ENCODE data around the gene ERCC6L2. TPM values are rescaled to one million over a fixed set of nuclear protein-coding genes. Genes with fewer than 3 reads are reported as not detected.

Gene ERCC6L2
- total and polyA plus RNA-seq, 2 experiments from 2014 or later: 33.5 to 80.6 TPM

DNA sequence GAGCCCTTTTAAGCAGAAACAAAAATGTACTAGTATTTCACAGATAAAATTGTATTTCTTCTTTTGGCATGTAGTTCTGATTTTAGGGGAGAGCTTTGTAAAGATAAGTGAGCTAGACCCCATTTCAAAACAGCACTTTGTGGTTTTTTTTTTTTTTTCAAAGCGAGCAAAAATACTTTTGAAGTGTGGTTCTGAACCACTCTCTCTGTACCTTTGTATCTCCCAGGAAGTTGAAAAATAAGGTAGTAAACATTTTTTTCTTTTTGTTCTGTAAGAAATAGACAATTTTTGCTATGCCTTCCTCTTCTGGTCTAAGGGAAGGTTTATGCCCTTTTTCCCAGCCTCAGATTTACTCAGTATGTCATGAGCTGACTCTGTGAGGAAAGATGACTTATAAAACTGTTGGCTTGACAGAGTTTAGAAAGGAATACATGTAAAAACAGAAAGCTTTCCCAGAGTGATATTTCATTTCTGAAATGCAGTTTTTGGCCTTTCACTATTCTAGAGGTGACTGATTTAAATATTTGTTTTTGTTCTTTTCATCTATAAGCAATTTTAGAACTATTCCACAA, 12.5 kb downstream of the ERCC6L2 start:
- no peak overlapping the region for H3K4me3 Mint-ChIP-seq
- Histone ChIP-seq H3F3A (replicated peaks; ENCODE audit: low read depth) (no peaks in the 10 kb centered on the region), H2AFZ (no peak overlapping the region), H4K20me1 (replicated peaks; ENCODE audit: insufficient read depth) (peaks cover 7% of the 10 kb centered on the region; the same call in 1 of the 2 replicates), H3K79me2 (replicated peaks; ENCODE audit: insufficient read depth) (peaks cover 40% of the 10 kb centered on the region), H3K27me3 (ENCODE audit: insufficient read depth) (no peaks in the 10 kb centered on the region), H3K4me2 (no peak overlapping the region), H3K36me3 (ENCODE audit: insufficient read depth) (0 out of 2 replicates have a peak, but pooled peaks cover 2% of the 10 kb centered on the region), H3K9me2 (ENCODE audit: insufficient read depth) (no peaks in the 10 kb centered on the region), H3K27ac (ENCODE audit: low read depth) (no peak overlapping the region), H3K4me1 (ENCODE audit: insufficient read depth) (no peaks in the 10 kb centered on the region), H3K4me3 (no peak overlapping the region)
- peaks cover 17% of the 10 kb centered on the region; the same call in 2 of the 3 replicates for H3K36me3 Mint-ChIP-seq (ENCODE audit: low read depth)
- no peak for ATAC-seq
- H3K27ac Mint-ChIP-seq: no peak overlapping the region
- DNase-seq (ENCODE audit: low spot score): no peak
- no peaks in the 10 kb centered on the region for H3K4me1 Mint-ChIP-seq
- no peaks in the 10 kb centered on the region for H3K27me3 Mint-ChIP-seq (ENCODE audit: insufficient read depth, low read depth, poor library complexity)
- no peaks in the 10 kb centered on the region; the same call in 2 of the 3 replicates for H3K9me3 Mint-ChIP-seq
- no peak for TF ChIP-seq ZNF331 (CRISPR knock-in tag; IDR thresholded peaks at IDR 0.05; ENCODE audit: low read depth)
- TF ChIP-seq, protein P1, sequence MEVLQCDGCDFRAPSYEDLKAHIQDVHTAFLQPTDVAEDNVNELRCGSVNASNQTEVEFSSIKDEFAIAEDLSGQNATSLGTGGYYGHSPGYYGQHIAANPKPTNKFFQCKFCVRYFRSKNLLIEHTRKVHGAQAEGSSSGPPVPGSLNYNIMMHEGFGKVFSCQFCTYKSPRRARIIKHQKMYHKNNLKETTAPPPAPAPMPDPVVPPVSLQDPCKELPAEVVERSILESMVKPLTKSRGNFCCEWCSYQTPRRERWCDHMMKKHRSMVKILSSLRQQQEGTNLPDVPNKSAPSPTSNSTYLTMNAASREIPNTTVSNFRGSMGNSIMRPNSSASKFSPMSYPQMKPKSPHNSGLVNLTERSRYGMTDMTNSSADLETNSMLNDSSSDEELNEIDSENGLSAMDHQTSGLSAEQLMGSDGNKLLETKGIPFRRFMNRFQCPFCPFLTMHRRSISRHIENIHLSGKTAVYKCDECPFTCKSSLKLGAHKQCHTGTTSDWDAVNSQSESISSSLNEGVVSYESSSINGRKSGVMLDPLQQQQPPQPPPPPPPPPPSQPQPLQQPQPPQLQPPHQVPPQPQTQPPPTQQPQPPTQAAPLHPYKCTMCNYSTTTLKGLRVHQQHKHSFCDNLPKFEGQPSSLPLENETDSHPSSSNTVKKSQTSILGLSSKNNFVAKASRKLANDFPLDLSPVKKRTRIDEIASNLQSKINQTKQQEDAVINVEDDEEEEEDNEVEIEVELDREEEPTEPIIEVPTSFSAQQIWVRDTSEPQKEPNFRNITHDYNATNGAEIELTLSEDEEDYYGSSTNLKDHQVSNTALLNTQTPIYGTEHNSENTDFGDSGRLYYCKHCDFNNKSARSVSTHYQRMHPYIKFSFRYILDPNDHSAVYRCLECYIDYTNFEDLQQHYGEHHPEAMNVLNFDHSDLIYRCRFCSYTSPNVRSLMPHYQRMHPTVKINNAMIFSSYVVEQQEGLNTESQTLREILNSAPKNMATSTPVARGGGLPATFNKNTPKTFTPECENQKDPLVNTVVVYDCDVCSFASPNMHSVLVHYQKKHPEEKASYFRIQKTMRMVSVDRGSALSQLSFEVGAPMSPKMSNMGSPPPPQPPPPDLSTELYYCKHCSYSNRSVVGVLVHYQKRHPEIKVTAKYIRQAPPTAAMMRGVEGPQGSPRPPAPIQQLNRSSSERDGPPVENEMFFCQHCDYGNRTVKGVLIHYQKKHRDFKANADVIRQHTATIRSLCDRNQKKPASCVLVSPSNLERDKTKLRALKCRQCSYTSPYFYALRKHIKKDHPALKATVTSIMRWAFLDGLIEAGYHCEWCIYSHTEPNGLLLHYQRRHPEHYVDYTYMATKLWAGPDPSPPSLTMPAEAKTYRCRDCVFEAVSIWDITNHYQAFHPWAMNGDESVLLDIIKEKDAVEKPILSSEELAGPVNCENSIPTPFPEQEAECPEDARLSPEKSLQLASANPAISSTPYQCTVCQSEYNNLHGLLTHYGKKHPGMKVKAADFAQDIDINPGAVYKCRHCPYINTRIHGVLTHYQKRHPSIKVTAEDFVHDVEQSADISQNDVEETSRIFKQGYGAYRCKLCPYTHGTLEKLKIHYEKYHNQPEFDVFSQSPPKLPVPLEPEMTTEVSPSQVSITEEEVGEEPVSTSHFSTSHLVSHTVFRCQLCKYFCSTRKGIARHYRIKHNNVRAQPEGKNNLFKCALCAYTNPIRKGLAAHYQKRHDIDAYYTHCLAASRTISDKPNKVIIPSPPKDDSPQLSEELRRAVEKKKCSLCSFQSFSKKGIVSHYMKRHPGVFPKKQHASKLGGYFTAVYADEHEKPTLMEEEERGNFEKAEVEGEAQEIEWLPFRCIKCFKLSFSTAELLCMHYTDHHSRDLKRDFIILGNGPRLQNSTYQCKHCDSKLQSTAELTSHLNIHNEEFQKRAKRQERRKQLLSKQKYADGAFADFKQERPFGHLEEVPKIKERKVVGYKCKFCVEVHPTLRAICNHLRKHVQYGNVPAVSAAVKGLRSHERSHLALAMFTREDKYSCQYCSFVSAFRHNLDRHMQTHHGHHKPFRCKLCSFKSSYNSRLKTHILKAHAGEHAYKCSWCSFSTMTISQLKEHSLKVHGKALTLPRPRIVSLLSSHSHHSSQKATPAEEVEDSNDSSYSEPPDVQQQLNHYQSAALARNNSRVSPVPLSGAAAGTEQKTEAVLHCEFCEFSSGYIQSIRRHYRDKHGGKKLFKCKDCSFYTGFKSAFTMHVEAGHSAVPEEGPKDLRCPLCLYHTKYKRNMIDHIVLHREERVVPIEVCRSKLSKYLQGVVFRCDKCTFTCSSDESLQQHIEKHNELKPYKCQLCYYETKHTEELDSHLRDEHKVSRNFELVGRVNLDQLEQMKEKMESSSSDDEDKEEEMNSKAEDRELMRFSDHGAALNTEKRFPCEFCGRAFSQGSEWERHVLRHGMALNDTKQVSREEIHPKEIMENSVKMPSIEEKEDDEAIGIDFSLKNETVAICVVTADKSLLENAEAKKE (CRISPR knock-in tag; IDR thresholded peaks at IDR 0.05): no peak
- TF ChIP-seq, protein P2, sequence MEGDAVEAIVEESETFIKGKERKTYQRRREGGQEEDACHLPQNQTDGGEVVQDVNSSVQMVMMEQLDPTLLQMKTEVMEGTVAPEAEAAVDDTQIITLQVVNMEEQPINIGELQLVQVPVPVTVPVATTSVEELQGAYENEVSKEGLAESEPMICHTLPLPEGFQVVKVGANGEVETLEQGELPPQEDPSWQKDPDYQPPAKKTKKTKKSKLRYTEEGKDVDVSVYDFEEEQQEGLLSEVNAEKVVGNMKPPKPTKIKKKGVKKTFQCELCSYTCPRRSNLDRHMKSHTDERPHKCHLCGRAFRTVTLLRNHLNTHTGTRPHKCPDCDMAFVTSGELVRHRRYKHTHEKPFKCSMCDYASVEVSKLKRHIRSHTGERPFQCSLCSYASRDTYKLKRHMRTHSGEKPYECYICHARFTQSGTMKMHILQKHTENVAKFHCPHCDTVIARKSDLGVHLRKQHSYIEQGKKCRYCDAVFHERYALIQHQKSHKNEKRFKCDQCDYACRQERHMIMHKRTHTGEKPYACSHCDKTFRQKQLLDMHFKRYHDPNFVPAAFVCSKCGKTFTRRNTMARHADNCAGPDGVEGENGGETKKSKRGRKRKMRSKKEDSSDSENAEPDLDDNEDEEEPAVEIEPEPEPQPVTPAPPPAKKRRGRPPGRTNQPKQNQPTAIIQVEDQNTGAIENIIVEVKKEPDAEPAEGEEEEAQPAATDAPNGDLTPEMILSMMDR (conservative IDR thresholded peaks at IDR 0.05; ENCODE audit: low read depth in 2 of 2): no peak
- TF ChIP-seq NANOG (IDR thresholded peaks at IDR 0.05; ENCODE audit: borderline replicate concordance): no peak
- TF ChIP-seq ZNF114 (CRISPR knock-in tag; IDR thresholded peaks at IDR 0.05): no peak
- no peak for TF ChIP-seq JUNB (IDR thresholded peaks at IDR 0.05; ENCODE audit: unreplicated experiment)
- TF ChIP-seq STAT1 (IDR thresholded peaks at IDR 0.05; ENCODE audit: unreplicated experiment): no peak
- TF ChIP-seq EZH2 (IDR thresholded peaks at IDR 0.05; ENCODE audit: low read depth, unreplicated experiment): no peak
- TF ChIP-seq, protein P3, sequence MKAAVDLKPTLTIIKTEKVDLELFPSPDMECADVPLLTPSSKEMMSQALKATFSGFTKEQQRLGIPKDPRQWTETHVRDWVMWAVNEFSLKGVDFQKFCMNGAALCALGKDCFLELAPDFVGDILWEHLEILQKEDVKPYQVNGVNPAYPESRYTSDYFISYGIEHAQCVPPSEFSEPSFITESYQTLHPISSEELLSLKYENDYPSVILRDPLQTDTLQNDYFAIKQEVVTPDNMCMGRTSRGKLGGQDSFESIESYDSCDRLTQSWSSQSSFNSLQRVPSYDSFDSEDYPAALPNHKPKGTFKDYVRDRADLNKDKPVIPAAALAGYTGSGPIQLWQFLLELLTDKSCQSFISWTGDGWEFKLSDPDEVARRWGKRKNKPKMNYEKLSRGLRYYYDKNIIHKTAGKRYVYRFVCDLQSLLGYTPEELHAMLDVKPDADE (IDR thresholded peaks at IDR 0.05): no peak
- TF ChIP-seq EZH2phosphoT487 (IDR thresholded peaks at IDR 0.05; ENCODE audit: unreplicated experiment): no peak
- no peak for TF ChIP-seq CREB1 (CRISPR knock-in tag; IDR thresholded peaks at IDR 0.05; ENCODE audit: low read depth)
- TF ChIP-seq, protein P4, sequence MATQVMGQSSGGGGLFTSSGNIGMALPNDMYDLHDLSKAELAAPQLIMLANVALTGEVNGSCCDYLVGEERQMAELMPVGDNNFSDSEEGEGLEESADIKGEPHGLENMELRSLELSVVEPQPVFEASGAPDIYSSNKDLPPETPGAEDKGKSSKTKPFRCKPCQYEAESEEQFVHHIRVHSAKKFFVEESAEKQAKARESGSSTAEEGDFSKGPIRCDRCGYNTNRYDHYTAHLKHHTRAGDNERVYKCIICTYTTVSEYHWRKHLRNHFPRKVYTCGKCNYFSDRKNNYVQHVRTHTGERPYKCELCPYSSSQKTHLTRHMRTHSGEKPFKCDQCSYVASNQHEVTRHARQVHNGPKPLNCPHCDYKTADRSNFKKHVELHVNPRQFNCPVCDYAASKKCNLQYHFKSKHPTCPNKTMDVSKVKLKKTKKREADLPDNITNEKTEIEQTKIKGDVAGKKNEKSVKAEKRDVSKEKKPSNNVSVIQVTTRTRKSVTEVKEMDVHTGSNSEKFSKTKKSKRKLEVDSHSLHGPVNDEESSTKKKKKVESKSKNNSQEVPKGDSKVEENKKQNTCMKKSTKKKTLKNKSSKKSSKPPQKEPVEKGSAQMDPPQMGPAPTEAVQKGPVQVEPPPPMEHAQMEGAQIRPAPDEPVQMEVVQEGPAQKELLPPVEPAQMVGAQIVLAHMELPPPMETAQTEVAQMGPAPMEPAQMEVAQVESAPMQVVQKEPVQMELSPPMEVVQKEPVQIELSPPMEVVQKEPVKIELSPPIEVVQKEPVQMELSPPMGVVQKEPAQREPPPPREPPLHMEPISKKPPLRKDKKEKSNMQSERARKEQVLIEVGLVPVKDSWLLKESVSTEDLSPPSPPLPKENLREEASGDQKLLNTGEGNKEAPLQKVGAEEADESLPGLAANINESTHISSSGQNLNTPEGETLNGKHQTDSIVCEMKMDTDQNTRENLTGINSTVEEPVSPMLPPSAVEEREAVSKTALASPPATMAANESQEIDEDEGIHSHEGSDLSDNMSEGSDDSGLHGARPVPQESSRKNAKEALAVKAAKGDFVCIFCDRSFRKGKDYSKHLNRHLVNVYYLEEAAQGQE (IDR thresholded peaks at IDR 0.05; ENCODE audit: unreplicated experiment): no peak
- no peak for TF ChIP-seq POLR2AphosphoS5 (IDR thresholded peaks at IDR 0.05; ENCODE audit: low read depth)
